HG03565 (cell line): ENCODE data around the gene CHST15.

Source experiments
- ATAC-seq: cut with Tn5 transposase; IDR thresholded peaks from one replicate; pipeline ENCODE4 v1.9.1; 2021; ENCODE audit warnings: mild to moderate bottlenecking, moderate library complexity; ENCODE audit not compliant: unreplicated experiment

CHST15 gene

DNA sequence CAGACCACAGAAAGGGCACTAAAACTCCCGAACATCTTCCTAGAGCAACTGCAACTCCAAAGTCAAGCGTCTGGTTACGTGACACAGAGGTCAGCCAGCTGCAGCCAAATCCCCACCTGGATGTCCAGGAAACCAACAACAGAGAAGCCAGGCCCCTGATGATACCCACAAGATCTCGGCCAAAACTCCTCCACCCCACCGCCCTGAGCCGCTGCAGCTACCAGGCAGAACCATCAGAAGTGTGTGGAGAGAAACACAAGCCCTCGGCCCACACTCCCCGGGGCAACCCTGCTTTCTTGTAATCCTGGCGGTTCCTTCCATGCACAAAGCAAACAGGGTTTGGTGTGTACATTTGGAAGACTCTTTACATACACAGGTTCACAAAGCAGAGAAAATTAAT lies 8.7 kb downstream of the CHST15 start:
- no peak for ATAC-seq

DNA sequence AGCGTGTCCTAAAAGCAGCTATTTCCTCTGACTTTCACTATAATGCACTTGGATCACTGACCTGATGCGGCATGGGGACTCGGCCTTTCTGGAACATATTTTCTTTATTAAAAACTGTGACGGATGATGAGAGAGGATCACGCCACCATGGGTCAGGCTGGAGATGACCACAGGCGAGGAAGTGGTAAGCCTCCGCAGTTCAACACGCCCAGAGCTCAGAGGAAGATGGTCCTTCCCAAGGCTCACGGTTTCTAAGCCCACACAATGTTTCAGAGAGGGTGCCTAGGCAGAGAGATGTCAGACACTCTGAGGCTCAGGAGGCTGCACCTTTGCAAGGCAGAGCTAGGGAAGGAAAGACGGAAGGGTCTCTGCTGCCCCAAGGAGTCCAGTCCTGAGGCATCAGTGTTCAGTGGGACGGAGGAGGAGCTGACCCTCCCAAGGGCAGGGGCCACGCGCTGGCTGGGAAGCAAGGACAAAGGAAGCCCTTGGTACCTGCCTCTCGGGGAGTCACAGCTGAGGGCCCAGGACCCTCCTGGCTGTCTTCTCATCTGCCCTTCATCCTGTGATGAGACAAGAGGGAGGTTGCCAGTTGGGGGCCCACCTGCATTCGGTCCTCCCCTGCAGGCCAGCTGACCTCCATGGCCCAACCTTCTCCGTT lies 9.5 kb downstream of the CHST15 start:
- no peak for ATAC-seq

DNA sequence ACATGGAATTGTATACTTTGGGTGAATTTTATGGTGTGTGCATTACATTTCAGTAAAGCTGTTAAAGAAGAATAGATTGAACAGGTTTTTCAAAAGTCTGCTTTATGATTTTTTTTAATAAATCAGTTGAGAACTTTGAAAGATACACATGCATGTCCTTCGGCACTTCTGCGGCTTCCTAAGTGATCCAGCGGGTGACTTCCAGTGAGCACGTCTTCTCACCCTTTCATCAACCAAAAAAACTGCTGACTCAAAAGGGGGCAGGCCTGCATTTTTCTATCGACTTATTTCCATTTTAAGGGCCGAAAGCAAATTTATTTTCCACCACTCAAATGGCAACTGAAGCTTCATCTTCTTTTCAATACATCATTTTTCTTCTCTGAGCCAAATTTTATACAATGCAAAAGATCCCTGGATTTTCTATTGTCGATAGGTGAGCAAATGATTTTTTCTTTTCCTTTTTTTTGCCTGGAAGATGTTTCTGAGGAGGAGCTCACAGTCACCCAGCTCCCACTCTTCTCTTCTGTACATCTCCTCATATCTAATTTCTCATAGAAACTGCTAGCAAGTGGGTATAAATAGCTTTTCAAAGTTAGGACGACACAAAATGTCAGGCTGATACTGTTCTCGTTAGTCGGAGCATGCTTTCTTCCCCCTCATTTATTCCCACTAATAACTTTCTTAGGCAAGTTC lies 10.2 kb downstream of the CHST15 start:
- no peak for ATAC-seq

DNA sequence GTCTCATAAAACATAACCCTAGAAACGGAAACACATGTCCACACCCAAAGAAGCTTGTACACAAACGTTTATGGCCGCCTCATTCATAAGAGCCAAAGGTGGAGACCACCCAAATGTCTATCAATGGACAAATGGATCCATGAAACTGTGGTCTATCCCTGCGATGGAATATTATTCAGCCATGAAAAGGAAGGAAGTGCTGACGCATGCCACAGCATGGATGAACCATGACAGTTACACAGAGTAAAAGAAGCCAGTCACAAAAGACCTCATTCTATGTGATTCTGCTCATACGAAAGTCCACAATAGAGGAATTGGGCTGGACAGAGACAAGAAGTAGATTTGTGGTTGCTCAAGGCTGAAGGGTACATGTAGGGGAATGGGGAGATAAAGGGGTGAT lies 10.8 kb downstream of the CHST15 start:
- no peak for ATAC-seq

GRCh38 chr10:124081547-124082140 lies 11.8 kb downstream of the CHST15 start:
- ATAC-seq = no peak

- no peak for ATAC-seq
Observed at GRCh38 chr10:124079864-124080263, 13.5 kb downstream of the CHST15 start.

DNA sequence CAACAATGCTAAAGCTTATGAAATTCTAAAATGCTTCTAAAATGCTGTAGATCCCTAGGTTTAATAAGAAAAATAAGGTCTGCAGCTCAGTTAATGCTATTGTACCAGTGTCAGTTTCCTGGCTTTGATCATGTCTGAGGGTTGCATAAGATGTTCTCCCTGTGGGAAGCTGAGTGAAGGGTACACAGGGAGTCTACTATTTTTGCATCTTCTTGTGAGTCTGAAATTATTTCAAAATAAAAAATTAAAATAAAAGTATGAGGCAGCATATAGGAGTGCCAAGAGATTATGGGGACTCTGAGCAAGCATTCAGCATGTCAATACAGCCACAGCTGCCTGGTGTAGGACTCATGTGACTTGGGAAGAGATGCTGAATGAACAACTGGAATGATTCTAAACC lies 14.7 kb downstream of the CHST15 start:
- ATAC-seq = no peak

- ATAC-seq = no peak
Observed at GRCh38 chr10:124078028-124078427, 15.4 kb downstream of the CHST15 start.

DNA sequence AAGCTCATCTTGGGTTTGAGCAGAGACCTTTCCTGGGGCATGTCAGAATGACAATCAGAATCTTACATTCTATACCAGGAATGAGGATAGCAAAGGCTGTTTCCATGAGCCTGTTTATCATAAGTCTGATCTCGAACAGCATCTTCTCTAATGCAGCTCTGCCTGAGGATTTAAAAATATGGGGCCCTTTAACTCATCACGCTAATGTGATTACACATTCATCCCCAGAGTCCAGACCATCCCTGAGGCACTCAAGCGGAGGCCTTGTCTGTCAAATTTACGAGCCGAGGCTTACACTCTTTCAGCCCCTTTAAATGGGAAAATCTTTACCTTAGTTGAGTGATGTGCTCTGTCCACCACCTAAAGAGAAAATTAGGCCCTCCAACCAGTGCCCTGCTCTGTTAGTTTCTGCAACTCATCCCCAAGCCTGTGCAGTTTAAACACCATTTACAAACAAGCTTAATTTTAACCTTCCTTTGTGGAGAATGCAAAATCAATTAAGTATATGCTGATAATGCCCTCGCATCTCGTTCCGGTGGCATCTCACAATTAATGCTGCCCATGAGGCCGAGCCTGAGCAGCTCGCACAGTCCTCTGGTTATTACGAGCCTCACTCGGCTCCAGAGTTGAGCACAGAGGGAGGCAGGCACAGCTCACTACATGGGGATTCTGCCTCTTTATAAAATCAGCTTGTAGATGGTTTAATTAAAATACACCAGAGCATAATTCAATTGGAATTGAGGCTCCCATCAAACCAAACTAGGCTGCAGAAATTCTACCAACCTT lies 16.0 kb downstream of the CHST15 start:
- no peak for ATAC-seq

GRCh38 chr10:124076148-124076733 lies 17.2 kb downstream of the CHST15 start:
- ATAC-seq = no peak

DNA sequence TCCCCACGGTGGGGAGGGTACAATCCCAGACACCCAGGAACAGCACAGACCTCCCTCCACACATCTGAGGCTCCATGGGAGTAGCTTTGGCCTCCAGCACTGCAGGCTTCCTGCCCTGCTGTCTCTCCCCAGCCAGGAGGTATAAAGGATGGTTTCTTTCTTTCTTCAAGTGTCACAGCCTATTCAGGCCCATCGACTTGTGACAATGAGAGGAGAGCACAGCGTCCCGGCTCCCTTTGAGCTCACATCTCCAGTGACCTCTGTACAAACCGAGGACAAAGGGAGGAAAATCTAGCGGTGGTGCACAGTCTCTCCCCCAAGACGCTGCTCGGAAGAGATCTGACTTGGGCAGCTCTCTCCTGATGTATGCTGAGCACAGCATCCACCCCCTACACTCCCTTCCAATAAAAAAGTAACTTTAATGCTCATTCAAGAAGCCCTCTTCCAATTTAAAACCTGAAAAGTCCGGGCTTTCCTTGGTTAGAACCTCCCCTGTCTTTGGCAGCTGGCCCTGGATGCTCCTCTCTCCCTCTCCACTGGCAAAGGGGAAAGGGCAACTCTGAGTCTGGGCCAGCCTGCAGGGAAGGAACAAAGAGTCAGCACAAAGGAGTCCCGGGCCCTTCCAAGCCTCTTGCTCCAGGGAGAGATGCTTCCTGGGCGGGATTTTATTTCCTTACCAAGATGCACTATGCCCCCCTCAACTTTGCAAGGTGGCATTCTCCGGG lies 18.0 kb downstream of the CHST15 start:
- ATAC-seq = no peak

GRCh38 chr10:124074501-124075109 lies 18.8 kb downstream of the CHST15 start:
- ATAC-seq = no peak

DNA sequence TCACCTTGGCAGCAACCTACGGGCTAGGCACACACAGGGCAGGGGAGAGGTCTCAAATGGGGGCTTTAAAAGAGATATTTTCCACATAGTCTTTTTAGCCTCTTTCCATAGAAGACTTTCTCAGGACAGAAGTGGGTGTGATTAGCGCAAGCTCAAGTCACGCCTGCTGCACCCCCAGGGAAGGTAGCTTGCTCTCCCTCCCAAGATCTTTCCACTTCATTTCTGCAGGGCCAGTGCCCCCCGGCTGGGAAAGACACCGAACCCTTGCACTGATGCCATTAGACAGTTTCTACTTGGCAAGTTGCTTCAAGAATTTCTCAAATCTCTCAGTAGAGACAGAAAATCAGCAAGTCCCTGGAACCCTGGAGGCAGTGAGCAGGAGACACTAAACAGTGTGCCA lies 19.4 kb downstream of the CHST15 start:
- ATAC-seq = no peak

GRCh38 chr10:124072541-124072940 lies 20.9 kb downstream of the CHST15 start:
- ATAC-seq = no peak

DNA sequence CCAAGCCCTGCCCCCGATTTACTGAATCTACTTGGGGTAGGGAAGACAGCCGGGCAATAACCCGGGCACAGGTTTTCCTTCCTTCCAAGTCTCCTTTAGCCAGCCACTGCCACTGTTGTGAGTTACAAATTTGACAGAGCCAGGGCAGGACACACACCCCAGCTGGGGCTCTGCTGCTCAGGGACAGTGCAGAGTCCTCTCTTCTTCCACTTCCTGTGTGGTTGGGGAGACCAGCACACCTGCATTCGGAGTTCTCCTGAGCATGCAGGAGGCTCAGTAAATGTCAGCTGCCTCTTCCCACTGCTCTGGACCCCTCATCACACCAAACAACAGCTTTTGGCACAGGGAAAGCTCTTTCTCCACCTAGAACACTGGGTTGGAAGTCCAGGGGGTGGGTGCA lies 21.3 kb downstream of the CHST15 start:
- no peak for ATAC-seq

GRCh38 chr10:124071141-124071540 lies 22.3 kb downstream of the CHST15 start:
- no peak for ATAC-seq

- no peak for ATAC-seq
Observed at GRCh38 chr10:124070666-124071065, 22.7 kb downstream of the CHST15 start.

DNA sequence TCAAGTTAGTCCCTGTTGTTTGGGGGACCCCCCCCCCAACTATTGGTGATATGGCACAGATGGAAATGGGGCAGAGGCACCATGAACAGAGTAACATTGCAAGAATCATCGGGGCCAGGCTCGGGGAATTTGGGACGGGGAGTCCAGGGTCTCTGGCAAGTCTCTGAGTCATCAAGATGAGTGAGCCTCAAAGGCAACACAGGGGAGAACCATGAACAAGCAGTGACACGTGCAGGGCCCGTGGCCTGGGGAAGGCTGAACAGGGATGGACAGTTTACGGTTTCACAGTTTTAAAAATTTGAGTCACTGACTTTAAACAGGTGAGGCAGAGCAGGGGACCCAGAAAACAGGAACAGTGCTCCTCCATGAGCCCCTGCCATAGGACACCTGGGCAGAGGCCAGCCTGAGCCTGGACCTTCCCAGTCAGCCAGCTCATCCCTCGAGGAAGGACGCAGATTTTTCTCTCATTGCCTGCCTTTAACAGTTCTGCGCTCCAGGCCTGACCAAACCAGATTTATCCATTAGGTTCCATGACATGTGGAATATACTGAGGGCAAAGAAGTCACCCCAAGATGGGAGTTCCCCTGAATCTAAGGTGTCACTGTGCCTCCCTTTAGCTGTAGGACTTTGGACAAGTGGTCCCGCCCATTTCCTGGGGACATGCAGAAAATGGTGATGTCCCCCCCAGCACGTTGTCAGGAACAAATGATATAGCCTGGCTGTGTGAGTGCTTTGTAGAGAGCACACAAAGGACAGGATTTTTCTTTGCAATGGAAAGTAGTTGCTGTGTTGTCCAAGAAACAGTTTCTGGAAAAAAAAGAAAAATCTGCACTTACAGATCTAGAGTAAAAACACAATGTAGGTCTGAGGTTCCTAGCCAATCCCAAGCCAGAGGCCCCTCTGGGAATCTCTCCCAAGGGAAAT lies 23.8 kb downstream of the CHST15 start:
- ATAC-seq = no peak

DNA sequence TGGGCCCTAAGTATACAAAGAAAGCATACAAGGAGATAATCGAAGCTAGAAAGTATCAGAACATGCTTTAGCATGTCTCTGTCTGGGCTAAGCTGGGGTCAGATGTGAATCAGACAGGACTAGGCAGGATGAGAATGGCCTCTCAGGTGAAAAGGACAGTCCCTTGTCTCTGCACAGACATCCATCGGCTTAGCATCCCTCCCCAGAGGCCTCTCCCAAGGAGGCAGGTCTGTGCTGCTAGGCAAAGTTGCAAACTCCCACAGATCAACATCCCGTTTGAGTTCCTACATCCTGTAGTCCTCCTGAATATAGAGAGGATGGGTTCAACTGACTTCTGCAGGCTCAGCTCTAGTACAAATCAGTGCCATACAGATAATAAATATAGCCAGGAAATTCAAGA lies 24.5 kb downstream of the CHST15 start:
- no peak for ATAC-seq
